ENCODE measurements around the gene IRF2BP1.

The IRF2BP1 gene

DNA sequence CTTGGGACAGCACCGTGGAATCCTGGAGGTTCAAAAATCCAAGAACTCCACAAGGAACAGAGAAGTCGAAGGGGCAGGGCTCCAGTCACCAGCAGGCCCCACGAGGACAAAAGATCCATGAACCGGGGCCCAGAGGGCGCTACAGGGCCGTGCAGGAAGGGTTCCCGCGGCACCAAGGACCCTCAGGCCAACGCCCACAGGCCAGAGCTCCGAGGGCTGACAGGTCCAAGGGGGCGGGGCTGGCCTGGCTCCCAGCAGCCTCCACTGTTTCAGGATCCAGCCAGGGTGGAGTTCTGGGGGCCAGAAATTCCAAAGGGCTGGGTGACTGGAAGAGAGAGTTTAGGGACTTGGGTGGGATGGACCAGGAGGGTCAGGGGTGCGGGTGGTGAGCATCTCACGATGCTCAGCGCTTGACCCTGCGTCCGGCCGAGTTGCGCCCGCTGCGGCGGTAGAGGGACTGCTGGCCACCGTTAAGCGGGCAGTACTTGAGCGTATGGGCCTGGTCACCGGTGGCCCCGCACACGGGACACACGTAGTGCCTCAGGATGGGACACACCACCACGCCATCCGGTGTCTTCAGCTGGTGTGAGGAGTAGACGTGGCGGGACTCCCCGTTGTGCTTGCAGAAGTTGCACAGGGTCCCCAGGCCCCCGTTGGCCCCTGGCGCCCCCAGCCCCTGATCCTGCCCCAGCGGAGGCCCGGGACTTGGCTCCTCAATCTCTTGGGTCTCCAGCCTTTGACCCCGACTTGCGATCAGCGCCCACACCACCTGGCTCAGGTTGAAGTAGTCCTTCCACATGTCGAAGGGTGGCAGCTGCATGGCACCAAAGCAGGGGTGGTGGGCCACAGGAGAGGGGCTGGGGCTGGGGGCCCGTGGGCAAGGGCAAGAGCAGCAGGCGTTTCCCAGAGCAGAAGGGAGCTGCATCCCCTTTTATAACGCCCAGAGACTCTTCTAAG is 28.2 kb upstream of the IRF2BP1 start, which contains the start of gene NANOS2:
NANOS2 (minus strand) TSS at position 905 of the 957 bp plus-strand sequence; CDS start at position 820, 85 bp downstream.
- H3K36me3 Mint-ChIP-seq (ENCODE audit: low read depth) = no peaks in the 10 kb centered on the region
- no peak within 1 kb of the TSS for H3K4me3 Mint-ChIP-seq
- no peak for DNase-seq
- H3K27me3 Mint-ChIP-seq = peaks cover 38% of the 10 kb centered on the region
- no peaks in the 10 kb centered on the region for H3K9me3 Mint-ChIP-seq
- no peak within 1 kb of the TSS for H3K27ac Mint-ChIP-seq
- H3K4me1 Mint-ChIP-seq (ENCODE audit: low read depth) = peaks cover 6% of the 10 kb centered on the region

GRCh38 chr19:45911291-45911690 is 25.4 kb upstream of the IRF2BP1 start:
- H3K4me1 Mint-ChIP-seq (ENCODE audit: low read depth) = no peaks in the 10 kb centered on the region
- DNase-seq = no peak
- H3K27ac Mint-ChIP-seq = no peak overlapping the region
- H3K36me3 Mint-ChIP-seq (ENCODE audit: low read depth) = no peaks in the 10 kb centered on the region
- peaks cover 29% of the 10 kb centered on the region for H3K27me3 Mint-ChIP-seq
- H3K9me3 Mint-ChIP-seq = no peaks in the 10 kb centered on the region
- no peak overlapping the region for H3K4me3 Mint-ChIP-seq

DNA sequence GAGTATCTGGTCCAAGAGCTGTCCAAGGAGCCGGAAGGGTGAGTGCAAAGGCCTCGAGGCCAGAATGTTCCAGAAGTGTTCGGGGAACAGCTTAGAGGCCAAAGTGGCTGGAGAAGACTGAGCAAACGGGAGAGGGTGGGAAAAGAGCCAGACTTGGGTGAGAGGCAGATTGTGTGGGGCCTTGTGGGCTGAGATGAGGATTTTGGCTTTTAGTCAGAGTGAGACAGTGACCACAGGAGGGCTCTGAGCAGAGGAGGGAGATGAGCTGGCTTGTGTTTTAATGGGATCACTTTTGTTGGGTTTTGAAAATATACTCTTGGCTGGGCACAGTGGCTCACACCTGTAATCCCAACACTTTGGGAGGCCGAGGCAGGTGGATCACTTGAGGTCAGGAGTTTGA is 23.0 kb upstream of the IRF2BP1 start:
- no peak for DNase-seq
- peaks cover 22% of the 10 kb centered on the region for H3K27me3 Mint-ChIP-seq
- H3K4me3 Mint-ChIP-seq = no peak overlapping the region
- no peaks in the 10 kb centered on the region for H3K9me3 Mint-ChIP-seq
- no peak overlapping the region for H3K27ac Mint-ChIP-seq
- H3K36me3 Mint-ChIP-seq (ENCODE audit: low read depth) = no peaks in the 10 kb centered on the region
- H3K4me1 Mint-ChIP-seq (ENCODE audit: low read depth) = peaks cover under 1% of the 10 kb centered on the region

DNA sequence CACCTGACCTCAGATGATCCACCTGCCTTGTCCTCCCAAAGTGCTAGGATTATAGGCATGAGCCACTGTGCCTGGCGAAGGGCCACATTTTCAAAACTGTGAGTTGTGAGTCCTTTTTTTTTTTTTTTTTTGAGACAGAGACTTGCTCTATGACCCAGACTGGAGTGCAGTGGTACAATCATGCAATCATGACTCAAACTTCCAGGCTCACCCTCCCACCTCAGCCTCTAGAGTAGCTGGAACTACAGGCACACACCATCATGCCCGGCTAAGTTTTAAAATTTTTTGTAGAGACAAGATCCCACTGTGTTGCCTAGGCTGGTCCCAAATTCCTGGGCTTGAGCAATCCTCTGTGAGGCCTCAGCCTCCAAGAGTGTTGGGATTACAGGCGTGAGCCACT is 20.3 kb upstream of the IRF2BP1 start:
- Mint-ChIP-seq H3K27me3 (peaks cover 4% of the 10 kb centered on the region), H3K9me3 (no peaks in the 10 kb centered on the region), H3K36me3 (ENCODE audit: low read depth) (peaks cover 3% of the 10 kb centered on the region), H3K4me1 (ENCODE audit: low read depth) (peaks cover 12% of the 10 kb centered on the region), H3K27ac (no peak overlapping the region), H3K4me3 (no peak overlapping the region)
- DNase-seq = no peak

DNA sequence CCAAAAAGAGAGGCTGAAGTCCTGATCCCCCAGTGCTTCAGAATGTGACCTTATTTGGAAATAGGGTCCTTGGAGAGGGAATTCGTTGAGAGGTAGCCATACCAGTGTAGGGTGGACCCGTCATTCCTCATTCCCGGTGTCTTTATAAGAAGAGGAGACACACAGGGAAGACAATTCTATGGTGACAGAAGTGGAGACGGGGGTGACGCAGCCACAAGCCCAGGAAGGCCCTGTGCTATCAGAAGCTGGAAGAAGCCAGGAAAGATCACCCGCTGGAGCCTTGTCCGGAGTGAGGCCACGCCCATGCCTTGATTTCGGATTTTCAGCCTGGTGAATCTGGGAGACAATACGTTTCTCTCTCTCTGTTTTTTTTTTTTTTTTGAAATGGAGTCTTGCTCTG is 19.1 kb upstream of the IRF2BP1 start:
- H3K27ac Mint-ChIP-seq = no peak overlapping the region
- no peaks in the 10 kb centered on the region for H3K27me3 Mint-ChIP-seq
- H3K36me3 Mint-ChIP-seq (ENCODE audit: low read depth) = peaks cover 11% of the 10 kb centered on the region
- H3K4me3 Mint-ChIP-seq = no peak overlapping the region
- peaks cover 21% of the 10 kb centered on the region for H3K4me1 Mint-ChIP-seq (ENCODE audit: low read depth)
- DNase-seq = no peak
- no peaks in the 10 kb centered on the region for H3K9me3 Mint-ChIP-seq

- peak overlapping the region; percentile 87 for H3K4me3 Mint-ChIP-seq
- H3K27ac Mint-ChIP-seq = peak overlapping the region; percentile 92
- peaks cover 24% of the 10 kb centered on the region for H3K4me1 Mint-ChIP-seq (ENCODE audit: low read depth)
- no peaks in the 10 kb centered on the region for H3K27me3 Mint-ChIP-seq
- peak; percentile 100 for DNase-seq
- no peaks in the 10 kb centered on the region for H3K9me3 Mint-ChIP-seq
- H3K36me3 Mint-ChIP-seq (ENCODE audit: low read depth) = peaks cover 28% of the 10 kb centered on the region
Measured at GRCh38 chr19:45902651-45903625, 17.0 kb upstream of the IRF2BP1 start.

- H3K4me3 Mint-ChIP-seq = peak within 1 kb of the TSS; percentile 87
- no peaks in the 10 kb centered on the region for H3K9me3 Mint-ChIP-seq
- H3K4me1 Mint-ChIP-seq (ENCODE audit: low read depth) = peaks cover 24% of the 10 kb centered on the region
- H3K27ac Mint-ChIP-seq = peak within 1 kb of the TSS; percentile 92
- H3K36me3 Mint-ChIP-seq (ENCODE audit: low read depth) = peaks cover 31% of the 10 kb centered on the region
- no peak for DNase-seq
- no peaks in the 10 kb centered on the region for H3K27me3 Mint-ChIP-seq
Measured at GRCh38 chr19:45901912-45902650, 16.1 kb upstream of the IRF2BP1 start, which contains the start of gene MYPOP. Gene MYPOP, minus strand, starts transcription at chr19:45902613. Its CDS starts 840 bp downstream, at chr19:45901773.

GRCh38 chr19:45901432-45901911 is 15.5 kb upstream of the IRF2BP1 start:
- Mint-ChIP-seq H3K27me3 (no peaks in the 10 kb centered on the region), H3K4me1 (ENCODE audit: low read depth) (peaks cover 24% of the 10 kb centered on the region), H3K9me3 (no peaks in the 10 kb centered on the region), H3K4me3 (peak overlapping the region; percentile 67), H3K27ac (no peak overlapping the region), H3K36me3 (ENCODE audit: low read depth) (peaks cover 31% of the 10 kb centered on the region)
- peak; percentile 62 for DNase-seq

DNA sequence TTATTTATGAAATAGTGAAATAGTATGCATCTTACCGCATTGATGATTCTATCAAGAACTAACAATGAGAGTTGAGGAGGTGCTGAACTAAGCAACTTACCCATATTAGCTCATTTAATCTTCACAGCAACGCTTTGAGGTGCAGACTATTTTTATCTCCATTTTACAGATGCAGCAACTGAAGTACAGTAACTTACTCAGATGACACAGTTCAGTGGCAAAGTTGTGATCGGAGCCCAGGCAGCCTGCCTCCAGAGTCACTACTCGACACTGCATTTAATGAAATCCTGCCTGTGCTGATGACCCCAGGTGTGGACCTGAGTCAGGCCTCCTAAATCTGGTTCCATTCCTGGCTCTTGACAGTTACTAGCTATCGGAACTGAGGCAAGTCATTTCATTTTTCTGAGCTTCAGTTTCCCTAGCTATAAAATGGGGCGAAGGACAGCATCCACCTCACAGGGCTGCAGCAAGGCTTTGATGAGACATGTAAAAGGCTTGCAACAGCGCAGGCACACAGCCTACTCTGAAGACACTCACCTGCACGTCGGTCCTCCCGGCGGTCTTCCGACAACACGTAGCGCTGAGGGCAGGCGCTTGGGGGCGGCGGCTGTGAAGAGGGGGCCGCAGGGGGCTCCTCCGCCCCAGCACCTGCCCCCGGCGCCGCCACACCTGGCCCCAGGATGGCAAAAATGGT is 14.9 kb upstream of the IRF2BP1 start:
- no peaks in the 10 kb centered on the region for H3K27me3 Mint-ChIP-seq
- H3K4me3 Mint-ChIP-seq = peak overlapping the region; percentile 36
- no peak for DNase-seq
- H3K27ac Mint-ChIP-seq = no peak overlapping the region
- peaks cover 31% of the 10 kb centered on the region for H3K36me3 Mint-ChIP-seq (ENCODE audit: low read depth)
- peaks cover 24% of the 10 kb centered on the region for H3K4me1 Mint-ChIP-seq (ENCODE audit: low read depth)
- no peaks in the 10 kb centered on the region for H3K9me3 Mint-ChIP-seq

GRCh38 chr19:45899919-45900589 is 14.1 kb upstream of the IRF2BP1 start:
- Mint-ChIP-seq H3K4me1 (ENCODE audit: low read depth) (peaks cover 24% of the 10 kb centered on the region), H3K36me3 (ENCODE audit: low read depth) (peaks cover 38% of the 10 kb centered on the region), H3K4me3 (no peak overlapping the region), H3K9me3 (no peaks in the 10 kb centered on the region), H3K27ac (no peak overlapping the region), H3K27me3 (no peaks in the 10 kb centered on the region)
- no peak for DNase-seq

GRCh38 chr19:45899253-45899652 is 13.3 kb upstream of the IRF2BP1 start:
- H3K4me3 Mint-ChIP-seq = no peak overlapping the region
- no peaks in the 10 kb centered on the region for H3K9me3 Mint-ChIP-seq
- no peaks in the 10 kb centered on the region for H3K27me3 Mint-ChIP-seq
- peaks cover 24% of the 10 kb centered on the region for H3K4me1 Mint-ChIP-seq (ENCODE audit: low read depth)
- DNase-seq = no peak
- no peak overlapping the region for H3K27ac Mint-ChIP-seq
- peaks cover 41% of the 10 kb centered on the region for H3K36me3 Mint-ChIP-seq (ENCODE audit: low read depth)

DNA sequence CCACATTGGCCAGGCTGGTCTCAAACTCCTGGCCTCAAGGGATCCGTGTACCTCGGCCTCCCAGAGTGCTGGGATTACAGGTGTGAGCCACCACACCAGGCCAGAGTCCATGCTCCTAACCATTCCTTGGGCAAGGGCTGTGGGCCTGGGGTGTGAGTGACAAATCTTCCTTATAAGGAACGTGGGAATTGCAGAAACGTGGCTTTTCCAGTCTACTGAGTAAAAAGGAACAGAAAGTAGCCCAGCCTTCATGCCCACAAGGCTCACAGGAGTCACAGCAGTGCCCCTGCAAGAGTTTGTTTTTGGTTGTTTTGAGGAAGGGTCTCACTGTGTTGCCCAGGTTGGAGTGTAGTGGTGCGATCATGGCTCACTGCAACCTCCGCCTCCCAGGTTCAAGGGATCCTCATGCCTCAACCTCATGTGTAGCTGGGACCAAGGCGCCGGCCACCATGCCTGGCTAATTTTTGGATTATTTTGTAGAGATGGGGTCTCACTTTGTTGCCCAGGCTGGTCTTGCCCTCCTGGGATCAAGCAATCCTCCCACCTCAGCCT is 11.4 kb upstream of the IRF2BP1 start:
- Mint-ChIP-seq H3K4me3 (no peak overlapping the region), H3K9me3 (no peaks in the 10 kb centered on the region), H3K27me3 (no peaks in the 10 kb centered on the region), H3K36me3 (ENCODE audit: low read depth) (peaks cover 40% of the 10 kb centered on the region), H3K27ac (no peak overlapping the region), H3K4me1 (ENCODE audit: low read depth) (peaks cover 18% of the 10 kb centered on the region)
- DNase-seq = no peak

All from activated T-cell treated with anti-CD3 and anti-CD28 coated beads, Interleukin-2, amount 50 U/mL, for 24 hours (primary cell).